Bronchial epithelial cell (primary cell): ENCODE measurements around the gene GUCY2D. TPM values are rescaled to one million over a fixed set of nuclear protein-coding genes. Genes with fewer than 3 reads are reported as not detected.
A peak's percentile ranks its signal among the peaks of the same experiment; 100 is the strongest.

Experiments
- DNase-seq: peaks from one replicate; pipeline ENCODE4 v3.0.0-alpha.2; 2010; ENCODE audit warnings: low read depth
- FAIRE-seq: peaks from 2 replicates; lab custom pipeline; 2011; peaks lifted over from hg19 to GRCh38; lab: Jason Lieb, UNC
- H3K27me3 ChIP-seq: 2 replicates; pipeline ENCODE4 v1.5.1; 2011; ENCODE audit warnings: low read length; ENCODE audit not compliant: control insufficient read depth, insufficient read depth
- H3K36me3 ChIP-seq: 2 replicates; pipeline ENCODE4 v1.5.1; 2011; ENCODE audit warnings: low read length; ENCODE audit not compliant: control insufficient read depth, insufficient read depth
- H3K4me3 ChIP-seq: 2 replicates; pipeline ENCODE4 v1.5.1; 2011; ENCODE audit warnings: mild to moderate bottlenecking, low read depth, low read length, control low read depth
- CTCF ChIP-seq: IDR thresholded peaks from 2 replicates; pipeline ENCODE4 v1.5.1; 2011; ENCODE audit warnings: mild to moderate bottlenecking, moderate library complexity, low read length, control low read depth, inconsistent platforms; ENCODE audit not compliant: insufficient read depth, severe bottlenecking
- total RNA-seq: library from RNA; depleted of rRNA; stranded (reverse); fragments of >200 nt; gene quantifications from 2 replicates; pipeline ENCODE4 v1.2.1, GENCODE V29; 2014

GUCY2D gene
- total RNA-seq, 1 donor from 2014 or later: not detected

GRCh38 chr17:8004899-8005298 lies 2.5 kb downstream of the GUCY2D start:
- DNase-seq (peak; percentile 34), FAIRE-seq (peak; percentile 50)
- Histone ChIP-seq H3K27me3 (peaks cover 24% of the 10 kb centered on the region), H3K4me3 (no peak overlapping the region), H3K36me3 (no peaks in the 10 kb centered on the region)
- no peak for TF ChIP-seq CTCF

- peaks cover 24% of the 10 kb centered on the region for H3K27me3 ChIP-seq
Measured at GRCh38 chr17:8005357-8005756, 2.9 kb downstream of the GUCY2D start.

GRCh38 chr17:8005967-8006730 lies 3.7 kb downstream of the GUCY2D start:
- peaks cover 24% of the 10 kb centered on the region for H3K27me3 ChIP-seq

More at GRCh38 chr17:8005357-8005756, 2.9 kb downstream of the GUCY2D start:
- no peak for TF ChIP-seq CTCF
- DNase-seq: no peak
- Histone ChIP-seq H3K4me3 (no peak overlapping the region), H3K36me3 (no peaks in the 10 kb centered on the region)
- FAIRE-seq: peak; percentile 28

GRCh38 chr17:8006836-8007680 lies 4.6 kb downstream of the GUCY2D start:
- H3K27me3 ChIP-seq: peaks cover 22% of the 10 kb centered on the region
- FAIRE-seq (no peak), DNase-seq (no peak)
- H3K4me3 ChIP-seq: no peak overlapping the region
- no peak for TF ChIP-seq CTCF
- H3K36me3 ChIP-seq: no peaks in the 10 kb centered on the region

More at GRCh38 chr17:8005967-8006730, 3.7 kb downstream of the GUCY2D start:
- FAIRE-seq (no peak), DNase-seq (no peak)
- Histone ChIP-seq H3K4me3 (no peak overlapping the region), H3K36me3 (no peaks in the 10 kb centered on the region)
- TF ChIP-seq CTCF: no peak

- Histone ChIP-seq H3K36me3 (no peaks in the 10 kb centered on the region), H3K4me3 (no peak overlapping the region)
Measured at GRCh38 chr17:8007836-8008235, 5.4 kb downstream of the GUCY2D start.

More at GRCh38 chr17:8007836-8008235, 5.4 kb downstream of the GUCY2D start:
- DNase-seq: no peak
- H3K27me3 ChIP-seq: peaks cover 14% of the 10 kb centered on the region
- TF ChIP-seq CTCF: no peak
- no peak for FAIRE-seq
